ENCODE data around the gene GC. TPM values are rescaled to one million over a fixed set of nuclear protein-coding genes. Genes with fewer than 3 reads are reported as not detected.

GC gene
- total and polyA plus RNA-seq, 10 of the 15 experiments (the other 5 are each of a cell fraction or from before 2014, with no cell fraction given), result 2.3 TPM; not detected in 9

- no peaks in the 10 kb centered on the region for H3K36me3 ChIP-seq (ENCODE audit: control insufficient read depth in 2 of 2, insufficient read depth in 2 of 2, low read length in 1 of 2)
- SMC1A ChIA-PET (ENCODE audit: uncharacterized antibody, unreplicated experiment), result no interaction called here
- ATAC-seq (no peak), FAIRE-seq (no peak), DNase-seq (ENCODE audit: low read depth, low spot score) (no peak)
- intact Hi-C loops (cut with micrococcal nuclease; ENCODE audit: unreplicated experiment) (loop anchor here (1.0 kb wide), 1 partner anchor 571 kb away; no protein-coding TSS in a partner anchor), in situ Hi-C loops (cut with MboI) (no loop called here)
- H3K4me1 ChIP-seq (ENCODE audit: control insufficient read depth, insufficient read depth, low read length), result no peaks in the 10 kb centered on the region
- TF ChIP-seq FOXM1 (IDR thresholded peaks at IDR 0.05; ENCODE audit: low read depth, low read length), result no peak
- TF ChIP-seq TCF12 (IDR thresholded peaks at IDR 0.05; ENCODE audit: low read depth, low read length), result no peak
- no peak for TF ChIP-seq TBL1XR1 (IDR thresholded peaks at IDR 0.05; ENCODE audit: low read depth, low read length)
- TF ChIP-seq RUNX3 (IDR thresholded peaks at IDR 0.05; ENCODE audit: low read length), result no peak
- TF ChIP-seq SP1 (IDR thresholded peaks at IDR 0.05; ENCODE audit: low read depth, low read length), result no peak
- TF ChIP-seq TCF3 (IDR thresholded peaks at IDR 0.05; ENCODE audit: borderline replicate concordance, insufficient read depth, low read depth, low read length), result no peak
- no peak for TF ChIP-seq EP300 (IDR thresholded peaks at IDR 0.05; ENCODE audit: borderline replicate concordance in 1 of 2, control insufficient read depth in 1 of 2, low read depth in 2 of 2, low read length in 2 of 2)
- TF ChIP-seq, protein P1, sequence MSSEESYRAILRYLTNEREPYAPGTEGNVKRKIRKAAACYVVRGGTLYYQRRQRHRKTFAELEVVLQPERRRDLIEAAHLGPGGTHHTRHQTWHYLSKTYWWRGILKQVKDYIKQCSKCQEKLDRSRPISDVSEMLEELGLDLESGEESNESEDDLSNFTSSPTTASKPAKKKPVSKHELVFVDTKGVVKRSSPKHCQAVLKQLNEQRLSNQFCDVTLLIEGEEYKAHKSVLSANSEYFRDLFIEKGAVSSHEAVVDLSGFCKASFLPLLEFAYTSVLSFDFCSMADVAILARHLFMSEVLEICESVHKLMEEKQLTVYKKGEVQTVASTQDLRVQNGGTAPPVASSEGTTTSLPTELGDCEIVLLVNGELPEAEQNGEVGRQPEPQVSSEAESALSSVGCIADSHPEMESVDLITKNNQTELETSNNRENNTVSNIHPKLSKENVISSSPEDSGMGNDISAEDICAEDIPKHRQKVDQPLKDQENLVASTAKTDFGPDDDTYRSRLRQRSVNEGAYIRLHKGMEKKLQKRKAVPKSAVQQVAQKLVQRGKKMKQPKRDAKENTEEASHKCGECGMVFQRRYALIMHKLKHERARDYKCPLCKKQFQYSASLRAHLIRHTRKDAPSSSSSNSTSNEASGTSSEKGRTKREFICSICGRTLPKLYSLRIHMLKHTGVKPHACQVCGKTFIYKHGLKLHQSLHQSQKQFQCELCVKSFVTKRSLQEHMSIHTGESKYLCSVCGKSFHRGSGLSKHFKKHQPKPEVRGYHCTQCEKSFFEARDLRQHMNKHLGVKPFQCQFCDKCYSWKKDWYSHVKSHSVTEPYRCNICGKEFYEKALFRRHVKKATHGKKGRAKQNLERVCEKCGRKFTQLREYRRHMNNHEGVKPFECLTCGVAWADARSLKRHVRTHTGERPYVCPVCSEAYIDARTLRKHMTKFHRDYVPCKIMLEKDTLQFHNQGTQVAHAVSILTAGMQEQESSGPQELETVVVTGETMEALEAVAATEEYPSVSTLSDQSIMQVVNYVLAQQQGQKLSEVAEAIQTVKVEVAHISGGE (CRISPR knock-in tag; IDR thresholded peaks at IDR 0.05), result no peak
- TF ChIP-seq BACH1 (IDR thresholded peaks at IDR 0.05; ENCODE audit: borderline replicate concordance), result no peak
- TF ChIP-seq SUPT20H (IDR thresholded peaks at IDR 0.05; ENCODE audit: borderline replicate concordance, control insufficient read depth, low read depth, low read length), result no peak
- TF ChIP-seq POLR2AphosphoS2 (IDR thresholded peaks at IDR 0.05; ENCODE audit: low read depth, low read length), result no peak
- H3K27me3 ChIP-seq (replicated peaks in 1 of 2; ENCODE audit: control insufficient read depth in 2 of 2, insufficient read depth in 2 of 2, low read length in 1 of 2), result no peaks in the 10 kb centered on the region
- H2AFZ ChIP-seq (ENCODE audit: control insufficient read depth, low read depth, low read length), result no peak overlapping the region
- WGBS (ENCODE audit: insufficient coverage, insufficient replicate concordance, low lambda C conversion rate, missing lambda C conversion rate), result 17% methylated on average over 1 of the region's 1 CpG
- H3K27ac ChIP-seq (ENCODE audit: control insufficient read depth, insufficient read depth), result no peak overlapping the region
- RAD21 ChIA-PET (ENCODE audit: unreplicated experiment), result no interaction called here
- no peak overlapping the region for H3K9ac ChIP-seq (ENCODE audit: control insufficient read depth, insufficient read depth, low read length)
- H3K4me3 ChIP-seq, result no peak overlapping the region
- no peaks in the 10 kb centered on the region for H3K79me2 ChIP-seq (ENCODE audit: control insufficient read depth, insufficient read depth, low read length)
- no peaks in the 10 kb centered on the region for H4K20me1 ChIP-seq (ENCODE audit: control insufficient read depth, insufficient read depth)
- no peaks in the 10 kb centered on the region for H3K9me3 ChIP-seq (replicated peaks; ENCODE audit: control insufficient read depth, insufficient read depth, low read length)
- POLR2A ChIA-PET, result no interaction called here
- BruUV-seq (replicated peaks), result no TSS peak
- no peak overlapping the region for H3K4me2 ChIP-seq (ENCODE audit: control insufficient read depth, insufficient read depth)
- CTCF ChIA-PET, result interaction anchor here (1.1 kb wide), 1 partner anchor 572 kb away, joined by 4 read pairs; no protein-coding TSS in a partner anchor
Measured at GRCh38 chr4:71732066-71732465, 51.8 kb downstream of the GC start.

Data from GM12878 (cell line).